Endodermal cell (in vitro differentiated cells): ENCODE data around the gene RTL9. TPM values are rescaled to one million over a fixed set of nuclear protein-coding genes. Genes with fewer than 3 reads are reported as not detected.
A peak's percentile ranks its signal among the peaks of the same experiment; 100 is the strongest.

Experiments used
- DNase-seq: peaks from one replicate; pipeline ENCODE4 v3.0.0-alpha.2; 2017
- H3K27ac ChIP-seq: 2 replicates; pipeline ENCODE4 v1.5.1; 2013; ENCODE audit warnings: mild to moderate bottlenecking, low read depth, low read length, moderate library complexity
- H3K27me3 ChIP-seq: 2 replicates; pipeline ENCODE4 v1.6.1; 2013; ENCODE audit warnings: mild to moderate bottlenecking, low read length, moderate library complexity; ENCODE audit not compliant: insufficient read depth, control insufficient read depth, poor library complexity, severe bottlenecking
- H3K36me3 ChIP-seq: 2 replicates; pipeline ENCODE4 v1.7.0; 2013; ENCODE audit warnings: mild to moderate bottlenecking, low read length, moderate library complexity; ENCODE audit not compliant: control insufficient read depth, insufficient read depth
- H3K4me1 ChIP-seq: one replicate; pipeline ENCODE4 v1.7.0; 2013; ENCODE audit warnings: low read length; ENCODE audit not compliant: control insufficient read depth, insufficient read depth
- H3K4me3 ChIP-seq: 2 replicates; pipeline ENCODE4 v1.5.1; 2013; ENCODE audit warnings: mild to moderate bottlenecking, low read length, moderate library complexity
- H3K9ac ChIP-seq: 2 replicates; pipeline ENCODE4 v1.6.1; 2013; ENCODE audit warnings: mild to moderate bottlenecking, low read length, moderate library complexity; ENCODE audit not compliant: poor library complexity, severe bottlenecking; ENCODE audit errors: extremely low read depth
- H3K9me3 ChIP-seq: 2 replicates; pipeline ENCODE4 v1.6.1; 2013; ENCODE audit warnings: mild to moderate bottlenecking, low read length, moderate library complexity; ENCODE audit not compliant: control insufficient read depth
- H3K27ac Mint-ChIP-seq: 2 replicates; pipeline ENCODE4 v1.8.0; 2020; ENCODE audit warnings: mixed read lengths
- H3K27me3 Mint-ChIP-seq: 2 replicates; pipeline ENCODE4 v1.8.0; 2021; ENCODE audit warnings: mild to moderate bottlenecking, mixed read lengths; ENCODE audit not compliant: insufficient read depth
- H3K36me3 Mint-ChIP-seq: 2 replicates; pipeline ENCODE4 v1.8.0; 2020; ENCODE audit warnings: low read depth, mixed read lengths
- H3K4me1 Mint-ChIP-seq: 2 replicates; pipeline ENCODE4 v1.8.0; 2020; ENCODE audit warnings: mixed read lengths
- H3K4me3 Mint-ChIP-seq: 2 replicates; pipeline ENCODE4 v1.8.0; 2020; ENCODE audit warnings: mild to moderate bottlenecking, moderate library complexity, mixed read lengths
- H3K9me3 Mint-ChIP-seq: 2 replicates; pipeline ENCODE4 v1.8.0; 2020; ENCODE audit warnings: mild to moderate bottlenecking, mixed read lengths
- CTCF ChIP-seq: fragments of 200-600 bp; sonication (generic); conservative IDR thresholded peaks from 2 replicates; pipeline ENCODE4 v1.5.0; 2021; ENCODE audit warnings: antibody characterized with exemption, mild to moderate bottlenecking
- WGBS, 2 experiments: methylation state at CpG; one replicate each; pipeline versions ENCODE4 v1.1.5 to v1.1.7; 2013; ENCODE audit warnings: missing lambda C conversion rate in 2 of 2, mixed read lengths in 1 of 2; ENCODE audit not compliant: insufficient coverage in 1 of 2, insufficient read length in 1 of 2; 5-methylcytosine and 5-hydroxymethylcytosine counted together
- total RNA-seq, 2 donors: library from RNA; stranded (reverse); fragmentation: NEBNext Ultra II Directional in 1 of 2; extraction: Animal tissue kit (Norgen Biotek cat#: 25700) in 1 of 2; gene quantifications; 2 replicates in 1 of 2; 3 replicates in 1 of 2; pipeline ENCODE4 v1.2.1, GENCODE V29; 2021

RTL9 gene
- total RNA-seq, 2 donors from 2014 or later: 0.29 TPM

GRCh38 chrX:110317061-110317819, 41.4 kb upstream of the RTL9 start:
- peaks cover 69% of the 10 kb centered on the region for H3K4me1 Mint-ChIP-seq
- H3K27me3 Mint-ChIP-seq: no peaks in the 10 kb centered on the region
- H3K36me3 ChIP-seq: no peaks in the 10 kb centered on the region
- no peaks in the 10 kb centered on the region for H3K4me1 ChIP-seq
- peak overlapping the region; percentile 97 for H3K4me3 Mint-ChIP-seq
- H3K36me3 Mint-ChIP-seq: no peaks in the 10 kb centered on the region
- peak overlapping the region; percentile 76 for H3K9ac ChIP-seq
- no peak overlapping the region for H3K27ac ChIP-seq
- H3K9me3 ChIP-seq: no peaks in the 10 kb centered on the region
- WGBS, 2 experiments: 0% methylated on average over 7 to 39 of the region's 40 CpGs
- no peaks in the 10 kb centered on the region for H3K9me3 Mint-ChIP-seq
- peak overlapping the region; percentile 88 for H3K27ac Mint-ChIP-seq
- peak; percentile 69 for DNase-seq
- H3K27me3 ChIP-seq: no peaks in the 10 kb centered on the region
- TF ChIP-seq CTCF: peak; percentile 30
- H3K4me3 ChIP-seq: peak overlapping the region; percentile 95

- Histone ChIP-seq H3K36me3 (no peaks in the 10 kb centered on the region), H3K9ac (peak within 1 kb of the TSS; percentile 76), H3K27me3 (no peaks in the 10 kb centered on the region), H3K4me3 (peak within 1 kb of the TSS; percentile 95), H3K27ac (no peak within 1 kb of the TSS), H3K9me3 (no peaks in the 10 kb centered on the region), H3K4me1 (no peaks in the 10 kb centered on the region)
- Mint-ChIP-seq H3K36me3 (no peaks in the 10 kb centered on the region), H3K27me3 (no peaks in the 10 kb centered on the region), H3K27ac (peak within 1 kb of the TSS; percentile 97), H3K4me1 (peaks cover 71% of the 10 kb centered on the region), H3K9me3 (no peaks in the 10 kb centered on the region), H3K4me3 (peak within 1 kb of the TSS; percentile 97)
- DNase-seq: peak; percentile 85
- TF ChIP-seq CTCF: no peak
- WGBS, 2 experiments: 0 to 1% methylated on average over 1 to 71 of the region's 78 CpGs
Observed at GRCh38 chrX:110317820-110318663, 40.6 kb upstream of the RTL9 start, which contains the start of gene AMMECR1. AMMECR1 (minus strand) TSS chrX:110318085; CDS start chrX:110318071, 14 bp downstream.

GRCh38 chrX:110318664-110318968, 40.0 kb upstream of the RTL9 start:
- 18% methylated on average over 3 of the region's 4 CpGs; no CpG with 5 or more reads in 1 of the 2 experiments for WGBS, 2 experiments
- Histone ChIP-seq H3K9me3 (no peaks in the 10 kb centered on the region), H3K36me3 (no peaks in the 10 kb centered on the region), H3K27ac (no peak overlapping the region), H3K4me1 (no peaks in the 10 kb centered on the region), H3K27me3 (no peaks in the 10 kb centered on the region), H3K4me3 (peak overlapping the region; percentile 79), H3K9ac (peak overlapping the region; percentile 47)
- Mint-ChIP-seq H3K27me3 (no peaks in the 10 kb centered on the region), H3K9me3 (no peaks in the 10 kb centered on the region), H3K36me3 (no peaks in the 10 kb centered on the region), H3K4me3 (peak overlapping the region; percentile 97), H3K27ac (peak overlapping the region; percentile 97), H3K4me1 (peaks cover 66% of the 10 kb centered on the region)
- TF ChIP-seq CTCF: no peak
- no peak for DNase-seq
